ENCODE data around the gene LMCD1.

GRCh38 chr3:8608791-8609467 lies 107.3 kb downstream of the LMCD1 start:
- TF ChIP-seq, protein P1, sequence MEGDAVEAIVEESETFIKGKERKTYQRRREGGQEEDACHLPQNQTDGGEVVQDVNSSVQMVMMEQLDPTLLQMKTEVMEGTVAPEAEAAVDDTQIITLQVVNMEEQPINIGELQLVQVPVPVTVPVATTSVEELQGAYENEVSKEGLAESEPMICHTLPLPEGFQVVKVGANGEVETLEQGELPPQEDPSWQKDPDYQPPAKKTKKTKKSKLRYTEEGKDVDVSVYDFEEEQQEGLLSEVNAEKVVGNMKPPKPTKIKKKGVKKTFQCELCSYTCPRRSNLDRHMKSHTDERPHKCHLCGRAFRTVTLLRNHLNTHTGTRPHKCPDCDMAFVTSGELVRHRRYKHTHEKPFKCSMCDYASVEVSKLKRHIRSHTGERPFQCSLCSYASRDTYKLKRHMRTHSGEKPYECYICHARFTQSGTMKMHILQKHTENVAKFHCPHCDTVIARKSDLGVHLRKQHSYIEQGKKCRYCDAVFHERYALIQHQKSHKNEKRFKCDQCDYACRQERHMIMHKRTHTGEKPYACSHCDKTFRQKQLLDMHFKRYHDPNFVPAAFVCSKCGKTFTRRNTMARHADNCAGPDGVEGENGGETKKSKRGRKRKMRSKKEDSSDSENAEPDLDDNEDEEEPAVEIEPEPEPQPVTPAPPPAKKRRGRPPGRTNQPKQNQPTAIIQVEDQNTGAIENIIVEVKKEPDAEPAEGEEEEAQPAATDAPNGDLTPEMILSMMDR (IDR thresholded peaks at IDR 0.05; ENCODE audit: insufficient read depth, low read length, poor library complexity, severe bottlenecking): no peak
- no peak for TF ChIP-seq EZH2phosphoT487 (conservative IDR thresholded peaks at IDR 0.05; ENCODE audit: low read length)
